ENCODE results near the gene MYO18B.

GRCh38 chr22:26079009-26079408 is 337.0 kb downstream of the MYO18B start:
- TF ChIP-seq POLR2AphosphoS5 (IDR thresholded peaks at IDR 0.05; ENCODE audit: insufficient read depth in 1 of 2, low read depth in 1 of 2): no peak
- no peak for TF ChIP-seq POLR2A (IDR thresholded peaks at IDR 0.05)

Data from vagina (tissue), 2 donors.